HG03095 (cell line): ENCODE results near the gene COG5.

Experiments
- ATAC-seq: cut with Tn5 transposase; IDR thresholded peaks from one replicate; pipeline ENCODE4 v1.9.1; 2021; ENCODE audit warnings: moderate library complexity; ENCODE audit not compliant: unreplicated experiment

Gene COG5

GRCh38 chr7:107344286-107344685, 219.4 kb downstream of the COG5 start:
- ATAC-seq = no peak

- no peak for ATAC-seq
These were observed 225.6 kb downstream of the COG5 start for GRCh38 chr7:107338080-107338479.

GRCh38 chr7:107332488-107333269, 231.0 kb downstream of the COG5 start:
- peak; percentile 66 for ATAC-seq

- ATAC-seq = no peak
These were observed 233.2 kb downstream of the COG5 start for GRCh38 chr7:107330478-107330877.

GRCh38 chr7:107327986-107328569, 235.6 kb downstream of the COG5 start:
- no peak for ATAC-seq

- no peak for ATAC-seq
These were observed 237.7 kb downstream of the COG5 start for GRCh38 chr7:107326061-107326460.

- no peak for ATAC-seq
These were observed 241.7 kb downstream of the COG5 start for GRCh38 chr7:107322015-107322414.

- ATAC-seq = no peak
These were observed 242.1 kb downstream of the COG5 start for GRCh38 chr7:107321611-107322010.

GRCh38 chr7:107319724-107320228, 243.9 kb downstream of the COG5 start:
- ATAC-seq = no peak

GRCh38 chr7:107318523-107319160, 245.1 kb downstream of the COG5 start:
- no peak for ATAC-seq

GRCh38 chr7:107315716-107316220, 248.0 kb downstream of the COG5 start:
- ATAC-seq = no peak

- no peak for ATAC-seq
These were observed 250.4 kb downstream of the COG5 start for GRCh38 chr7:107313355-107313754.

GRCh38 chr7:107312418-107312817, 251.3 kb downstream of the COG5 start:
- ATAC-seq = no peak

GRCh38 chr7:107309296-107309695, 254.4 kb downstream of the COG5 start:
- no peak for ATAC-seq

- ATAC-seq = no peak
These were observed 259.1 kb downstream of the COG5 start for GRCh38 chr7:107304636-107305035.

- ATAC-seq = no peak
These were observed 259.7 kb downstream of the COG5 start for GRCh38 chr7:107304063-107304462.

GRCh38 chr7:107302250-107302847, 261.4 kb downstream of the COG5 start:
- ATAC-seq = no peak

GRCh38 chr7:107294182-107294581, 269.5 kb downstream of the COG5 start:
- ATAC-seq = no peak

- ATAC-seq = no peak
These were observed 271.1 kb downstream of the COG5 start for GRCh38 chr7:107292591-107292990.

GRCh38 chr7:107291434-107291833, 272.3 kb downstream of the COG5 start:
- ATAC-seq = no peak
